HG03575 (cell line): ENCODE measurements around the gene ROPN1L.

ENCODE experiments used
- ATAC-seq: cut with Tn5 transposase; IDR thresholded peaks from one replicate; pipeline ENCODE4 v1.9.1; 2021; ENCODE audit not compliant: unreplicated experiment, insufficient number of reproducible peaks, low FRiP score; ENCODE audit errors: extremely low read depth

The ROPN1L gene

DNA sequence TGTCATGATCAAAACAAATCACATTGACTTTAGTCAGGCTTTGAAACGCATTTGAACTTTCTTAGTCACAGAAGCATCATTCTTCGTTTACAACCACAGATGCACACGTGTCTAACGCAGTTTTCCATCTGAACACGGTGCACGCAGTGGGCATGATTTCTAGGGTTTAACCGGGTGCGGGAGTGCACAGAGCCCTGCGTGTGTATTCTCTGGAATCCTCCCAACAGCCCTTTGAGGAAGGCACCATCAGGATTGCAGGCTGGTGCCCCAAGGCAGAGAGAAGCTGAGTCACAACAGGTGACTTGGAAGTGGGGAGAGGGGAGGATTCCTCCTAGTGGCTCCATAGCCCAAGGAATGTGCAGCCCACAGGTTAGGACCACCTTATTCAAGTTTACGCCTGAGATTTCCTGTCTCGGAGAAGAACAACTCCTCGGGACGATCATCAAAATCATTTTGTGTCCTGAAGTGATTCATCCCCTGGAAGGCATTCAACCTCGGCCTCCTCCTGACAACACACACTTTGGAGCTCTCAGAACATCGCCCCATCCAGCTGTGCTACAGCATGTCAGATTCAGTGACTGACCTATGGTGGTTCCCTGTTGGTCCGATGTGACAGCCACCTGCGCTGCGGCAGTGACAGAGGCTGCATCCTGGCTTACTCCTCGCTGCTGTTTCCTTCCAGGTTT, 13.1 kb downstream of the ROPN1L start:
- ATAC-seq: no peak

GRCh38 chr5:10455277-10455670, 13.6 kb downstream of the ROPN1L start:
- no peak for ATAC-seq

- no peak for ATAC-seq
Observed at GRCh38 chr5:10456583-10457420, 15.1 kb downstream of the ROPN1L start.

- ATAC-seq: no peak
Observed at GRCh38 chr5:10457682-10458574, 16.2 kb downstream of the ROPN1L start.

DNA sequence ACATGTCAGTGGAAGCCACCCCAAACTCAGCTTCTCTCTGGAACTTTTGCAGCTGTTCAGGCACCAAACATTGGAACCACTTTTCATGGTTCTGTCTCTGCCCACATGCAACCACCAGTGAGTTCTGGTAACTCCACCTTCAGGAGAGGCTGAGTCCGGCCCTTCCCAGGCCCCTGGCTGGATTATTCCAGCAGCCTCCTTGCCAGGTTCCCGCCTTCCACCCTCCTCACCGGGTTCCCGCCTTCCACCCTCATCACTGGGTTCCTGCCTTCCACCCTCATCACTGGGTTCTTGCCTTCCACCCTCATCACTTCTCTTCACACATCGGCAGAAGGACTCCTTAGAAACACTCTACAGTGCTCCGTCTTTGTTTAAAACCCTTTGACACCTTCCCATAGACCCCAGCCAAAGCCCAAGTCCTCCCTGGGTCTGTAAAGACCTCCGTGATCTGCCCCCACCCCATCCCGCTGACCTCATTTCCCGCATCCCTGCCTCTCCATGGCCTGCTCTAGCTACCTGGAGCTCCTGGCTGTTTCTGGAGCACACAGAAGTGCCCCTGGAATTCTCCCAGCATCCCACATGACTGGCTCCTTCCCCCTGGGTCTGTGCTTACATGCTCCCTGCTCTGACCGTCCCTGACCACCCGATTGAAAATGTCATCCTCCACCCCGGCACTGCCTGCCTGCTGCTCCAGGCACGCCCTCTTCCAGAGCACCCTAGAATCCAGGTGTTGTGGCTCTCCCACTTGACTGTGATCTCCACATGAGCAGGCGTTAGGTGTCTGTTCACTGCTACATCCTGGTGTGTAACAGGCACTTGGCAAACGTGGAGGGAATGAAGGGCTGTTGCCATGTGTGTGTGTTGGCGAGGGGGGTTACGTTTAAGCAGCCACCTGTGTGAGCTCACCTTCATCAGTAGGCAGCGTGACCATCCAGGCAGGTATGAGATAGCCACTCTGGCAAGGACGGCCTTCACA, 17.7 kb downstream of the ROPN1L start:
- no peak for ATAC-seq

- no peak for ATAC-seq
Observed at GRCh38 chr5:10460252-10460906, 18.7 kb downstream of the ROPN1L start.

GRCh38 chr5:10461041-10461440, 19.4 kb downstream of the ROPN1L start:
- ATAC-seq: no peak

DNA sequence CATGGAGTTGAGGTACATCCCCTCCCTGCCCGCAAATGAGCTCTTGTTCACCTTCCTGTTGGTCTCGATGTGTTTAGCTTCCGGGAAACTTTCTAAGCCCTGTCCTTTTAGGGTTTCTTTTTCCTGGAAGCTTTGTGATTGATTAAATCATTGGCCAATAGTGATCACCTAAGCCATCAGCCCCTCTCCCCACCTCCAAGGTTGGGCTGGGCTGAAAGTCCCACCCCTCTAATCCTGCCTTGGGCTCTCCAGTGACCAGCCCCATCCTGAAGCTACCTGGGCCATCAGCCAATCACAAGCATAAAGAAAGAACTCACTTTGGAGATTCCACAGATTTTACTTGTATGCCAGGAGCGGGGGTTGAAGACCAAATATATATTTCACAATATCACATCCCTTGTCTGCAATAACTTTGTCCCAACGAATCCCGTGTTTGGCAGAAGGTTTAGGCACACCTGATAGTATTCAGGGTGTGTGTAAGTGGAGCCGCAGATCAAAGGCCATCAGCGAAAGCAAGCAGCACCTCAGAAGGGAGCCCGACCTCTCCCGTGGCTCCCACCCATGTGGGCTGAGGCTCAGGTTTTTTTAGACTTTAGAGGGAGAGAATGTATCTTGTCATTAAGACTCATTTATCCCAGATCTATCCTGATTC, 20.4 kb downstream of the ROPN1L start:
- no peak for ATAC-seq

DNA sequence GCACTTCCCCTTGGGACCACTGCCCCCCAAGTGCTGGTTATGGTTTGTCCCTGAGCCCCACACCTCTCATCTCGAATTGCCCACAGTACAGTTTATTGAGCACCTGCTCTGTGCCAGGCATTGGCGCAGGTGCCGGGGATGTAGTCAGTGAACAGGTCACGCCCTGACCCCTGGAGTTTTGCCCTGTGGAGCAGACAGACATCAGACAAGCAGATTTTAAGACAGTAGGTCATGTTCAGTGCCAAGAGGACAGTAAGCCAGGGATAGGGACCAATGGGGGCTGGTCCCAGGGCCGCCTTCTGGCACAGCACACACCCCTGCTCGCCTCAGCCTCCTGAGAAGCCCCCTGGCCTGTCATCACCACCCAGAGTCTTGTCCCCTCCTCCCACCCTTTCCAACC, 21.9 kb downstream of the ROPN1L start:
- no peak for ATAC-seq

- no peak for ATAC-seq
Observed at GRCh38 chr5:10464173-10464572, 22.5 kb downstream of the ROPN1L start.

- ATAC-seq: no peak
Observed at GRCh38 chr5:10465726-10466125, 24.0 kb downstream of the ROPN1L start.

DNA sequence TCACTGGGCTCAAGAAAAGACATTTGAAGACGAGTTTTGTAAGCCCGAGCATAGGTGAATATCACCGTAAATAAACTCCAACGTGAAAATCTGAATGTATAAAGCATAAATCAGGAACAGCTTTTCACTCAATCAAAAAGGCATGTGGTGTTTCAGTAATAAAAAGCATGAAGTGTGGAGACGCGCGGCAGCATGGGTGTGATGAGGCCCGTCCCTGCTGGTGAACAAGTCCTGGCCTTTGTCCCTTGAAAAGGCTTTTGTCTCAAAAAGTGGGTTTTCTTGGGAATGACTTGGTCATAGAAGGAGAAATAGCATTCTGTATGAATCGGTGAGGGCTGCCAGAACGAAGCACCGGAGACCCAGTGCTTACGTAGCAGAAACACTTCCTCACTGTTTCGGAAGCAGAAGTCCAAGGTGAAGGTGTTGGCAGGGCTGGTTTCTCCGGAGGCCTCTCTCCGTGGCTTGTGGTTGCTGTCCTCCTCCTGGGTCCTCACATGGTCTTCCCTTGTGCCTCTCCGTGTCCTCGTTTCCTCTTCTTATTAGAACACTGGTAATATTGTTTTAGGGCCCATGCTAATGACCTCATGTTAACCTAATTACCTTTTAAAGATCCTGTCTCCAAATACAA, 24.9 kb downstream of the ROPN1L start:
- ATAC-seq: no peak

DNA sequence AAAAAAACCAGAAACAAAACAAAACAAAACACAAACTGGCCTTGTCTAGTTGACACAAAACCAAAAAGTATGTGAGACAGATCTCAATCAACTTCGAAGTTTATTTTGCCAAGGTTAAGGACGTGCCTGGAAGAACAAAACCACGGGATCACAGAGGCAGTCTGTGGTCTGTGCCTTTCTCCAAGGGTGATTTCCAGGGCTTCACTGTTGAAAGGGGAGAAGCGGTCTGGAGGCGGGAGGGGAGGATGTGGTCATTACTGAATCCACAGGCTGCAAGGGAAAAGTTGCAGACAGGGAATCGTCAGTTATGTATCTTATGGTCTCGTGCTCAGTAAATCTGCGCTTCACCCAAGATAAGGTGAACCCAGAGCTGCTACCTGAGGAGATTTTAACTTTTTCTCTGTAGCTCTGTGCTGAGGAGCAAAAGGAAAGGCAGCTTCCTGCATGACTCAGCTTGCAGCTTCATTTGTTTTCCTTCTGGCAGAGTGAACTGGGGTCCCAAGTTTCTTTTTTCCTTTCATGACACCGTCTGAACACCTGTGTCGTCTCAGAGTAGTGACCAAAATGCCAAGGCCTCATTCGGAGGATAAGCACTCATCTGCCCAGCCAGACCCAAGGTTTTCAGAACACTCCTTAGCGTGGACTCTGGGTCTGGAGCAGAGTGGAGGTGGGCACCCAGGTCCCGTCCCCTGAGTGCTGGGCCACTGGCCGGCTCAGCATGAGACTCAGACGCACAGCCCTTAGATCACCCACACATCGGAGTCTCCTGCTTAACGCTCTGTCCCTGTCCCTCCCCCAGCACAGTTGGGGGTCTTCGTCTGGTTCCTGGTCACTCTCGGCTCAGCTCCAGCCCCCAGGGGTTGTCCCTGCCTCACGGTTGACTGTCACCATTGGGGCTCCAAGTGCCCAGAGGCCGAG, 25.9 kb downstream of the ROPN1L start:
- ATAC-seq: no peak

DNA sequence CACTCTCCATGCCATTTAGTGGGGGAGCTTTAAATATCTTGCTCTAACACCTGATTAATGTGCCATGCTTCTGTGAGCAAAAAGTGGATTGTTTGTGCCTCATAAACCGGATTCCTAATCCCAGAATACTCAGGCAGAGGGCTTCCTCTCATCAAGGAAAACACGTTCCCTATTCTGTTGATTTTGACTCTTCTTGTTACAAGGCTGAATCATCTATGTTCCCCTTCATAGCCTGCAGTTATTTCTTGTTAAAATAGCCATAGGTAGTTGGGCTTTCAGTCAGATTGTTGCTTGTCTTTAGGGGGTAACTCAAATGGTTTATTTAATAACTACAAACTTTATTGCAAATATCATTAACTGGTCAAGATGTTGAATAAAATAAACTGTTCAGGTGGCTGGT, 26.6 kb downstream of the ROPN1L start:
- ATAC-seq: no peak

GRCh38 chr5:10469253-10470050, 27.8 kb downstream of the ROPN1L start:
- ATAC-seq: no peak
